Gastrocnemius medialis (tissue), 4 donors: ENCODE results near the gene NBEA. TPM values are rescaled to one million over a fixed set of nuclear protein-coding genes. Genes with fewer than 3 reads are reported as not detected.
A peak's percentile ranks its signal among the peaks of the same experiment; 100 is the strongest.

ENCODE experiments used
- ATAC-seq, 2 donors: fragments of 150-250 bp; one replicate each; pipeline ENCODE4 v1.9.1; 2016
- DNase-seq, 2 donors: peaks; one replicate each; pipeline ENCODE4 v3.0.0-alpha.2; 2019
- H3K27ac ChIP-seq, 4 donors: fragments of 200-600 bp; sonication (generic); 1 replicate in 1 of 4; 2 replicates in 3 of 4; pipeline ENCODE4 v1.5.1; 2016 to 2018; ENCODE audit warnings: mild to moderate bottlenecking in 2 of 4, moderate library complexity in 1 of 4
- H3K27me3 ChIP-seq, 3 donors: fragments of 200-600 bp; sonication (generic) in 2 of 3; 1 replicate in 1 of 3; 2 replicates in 2 of 3; pipeline versions ENCODE4 v1.5.1 to v1.6.0; 2016 to 2019; ENCODE audit warnings: mild to moderate bottlenecking in 1 of 3, moderate library complexity in 1 of 3
- H3K36me3 ChIP-seq, 2 donors: fragments of 200-600 bp; sonication (generic) in 1 of 2; one replicate each; pipeline ENCODE4 v1.5.1; 2017 to 2018
- H3K4me1 ChIP-seq, 2 donors: fragments of 200-600 bp; sonication (generic) in 1 of 2; one replicate each; pipeline ENCODE4 v1.5.1; 2016 to 2017; ENCODE audit warnings: mild to moderate bottlenecking in 2 of 2
- H3K4me3 ChIP-seq, 4 donors: fragments of 200-600 bp; sonication (generic) in 3 of 4; 1 replicate in 1 of 4; 2 replicates in 3 of 4; pipeline ENCODE4 v1.5.1; 2016 to 2019; ENCODE audit warnings: mild to moderate bottlenecking in 2 of 4
- H3K9me3 ChIP-seq, 3 donors: fragments of 200-600 bp; sonication (generic) in 2 of 3; 1 replicate in 1 of 3; 2 replicates in 2 of 3; pipeline ENCODE4 v1.5.1; 2016 to 2019
- POLR2A ChIP-seq, 2 donors: fragments of 450-650 bp; IDR thresholded peaks; one replicate each; pipeline ENCODE4 v1.6.1; 2017; ENCODE audit warnings: antibody characterized with exemption in 2 of 2, mild to moderate bottlenecking in 2 of 2, moderate library complexity in 2 of 2
- in situ Hi-C, 4 donors: fragments of 200-750 bp; cut with MboI; loops; one replicate each; pipeline versions ENCODE4 v1.15.0 to v1.8.0; 2017; ENCODE audit warnings: low sequenced_read_pairs in 4 of 4
- intact Hi-C: fragments of 100-400 bp; cut with DNase I; formaldehyde crosslinking; loops from one replicate; pipeline ENCODE4 v1.15.1; 2023; ENCODE audit warnings: low total_unique reads
- total RNA-seq, 4 donors: library from RNA; depleted of rRNA; stranded (reverse); fragments of >200 nt; gene quantifications; one replicate each; pipeline versions ENCODE4 v1.1.0 to v1.2.3, GENCODE V29; 2016
- TF ChIP-seq, protein P1 (sequence below), 5 experiments: fragments of 450-650 bp in 3 of 5; fragments of 200-600 bp in 2 of 5; sonication (generic) in 2 of 5; IDR thresholded peaks in 4 of 5; conservative IDR thresholded peaks in 1 of 5; 1 replicate in 4 of 5; 2 replicates in 1 of 5; pipeline ENCODE4 v1.5.1; 2016 to 2019; ENCODE audit warnings: antibody characterized with exemption in 5 of 5, mild to moderate bottlenecking in 3 of 5, moderate library complexity in 3 of 5

NBEA gene
- total RNA-seq, 4 donors from 2014 or later = 4.1 to 5.1 (median 4.7) TPM

DNA sequence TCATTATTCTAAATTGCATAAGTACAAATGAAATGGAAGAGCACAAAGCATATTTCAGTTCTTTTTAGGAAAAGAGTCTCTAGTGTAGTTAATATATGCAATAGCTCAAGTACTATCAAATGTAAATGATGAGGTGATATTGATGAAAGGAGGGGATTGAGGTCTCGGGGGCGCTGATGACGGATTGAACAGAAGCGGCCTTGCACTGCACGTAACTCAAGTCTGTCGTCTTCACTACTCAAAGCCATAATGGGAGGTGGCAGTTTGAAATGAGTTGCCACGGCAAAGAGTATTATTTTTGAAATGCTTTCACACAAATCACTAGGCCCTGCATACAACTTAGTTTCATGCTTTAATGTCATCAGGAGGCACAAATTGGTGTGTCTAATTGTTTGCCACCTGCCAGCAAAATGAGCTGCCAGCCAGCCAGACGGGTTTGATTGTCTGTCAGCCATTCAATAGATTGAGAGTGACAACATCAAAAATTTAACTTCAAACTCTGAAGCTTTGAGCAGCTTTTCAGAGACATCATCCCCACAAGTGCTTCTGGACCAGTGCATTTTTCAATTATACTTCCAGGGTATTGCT lies 256.6 kb downstream of the NBEA start:
- intact Hi-C loops (no loop called here), in situ Hi-C loops (no loop called here)
- Histone ChIP-seq H3K36me3 (no peaks in the 10 kb centered on the region), H3K4me1 (no peaks in the 10 kb centered on the region), H3K27ac (no peak overlapping the region), H3K9me3 (no peaks in the 10 kb centered on the region), H3K27me3 (no peaks in the 10 kb centered on the region), H3K4me3 (no peak overlapping the region)
- no peak for TF ChIP-seq POLR2A (IDR thresholded peaks at IDR 0.05)
- DNase-seq (no peak), ATAC-seq (no peak)

- Histone ChIP-seq H3K4me1 (no peaks in the 10 kb centered on the region), H3K36me3 (no peaks in the 10 kb centered on the region), H3K9me3 (no peaks in the 10 kb centered on the region), H3K27ac (no peak overlapping the region), H3K4me3 (no peak overlapping the region), H3K27me3 (no peaks in the 10 kb centered on the region)
- intact Hi-C loops = no loop called here
- in situ Hi-C loops = loop anchor here in 2 of 4 donors (25.0 kb wide), 2 partner anchors 504 to 604 kb away; no protein-coding TSS in a partner anchor
- ATAC-seq = no peak
- DNase-seq = no peak
- TF ChIP-seq POLR2A (IDR thresholded peaks at IDR 0.05) = no peak
- TF ChIP-seq, protein P1, sequence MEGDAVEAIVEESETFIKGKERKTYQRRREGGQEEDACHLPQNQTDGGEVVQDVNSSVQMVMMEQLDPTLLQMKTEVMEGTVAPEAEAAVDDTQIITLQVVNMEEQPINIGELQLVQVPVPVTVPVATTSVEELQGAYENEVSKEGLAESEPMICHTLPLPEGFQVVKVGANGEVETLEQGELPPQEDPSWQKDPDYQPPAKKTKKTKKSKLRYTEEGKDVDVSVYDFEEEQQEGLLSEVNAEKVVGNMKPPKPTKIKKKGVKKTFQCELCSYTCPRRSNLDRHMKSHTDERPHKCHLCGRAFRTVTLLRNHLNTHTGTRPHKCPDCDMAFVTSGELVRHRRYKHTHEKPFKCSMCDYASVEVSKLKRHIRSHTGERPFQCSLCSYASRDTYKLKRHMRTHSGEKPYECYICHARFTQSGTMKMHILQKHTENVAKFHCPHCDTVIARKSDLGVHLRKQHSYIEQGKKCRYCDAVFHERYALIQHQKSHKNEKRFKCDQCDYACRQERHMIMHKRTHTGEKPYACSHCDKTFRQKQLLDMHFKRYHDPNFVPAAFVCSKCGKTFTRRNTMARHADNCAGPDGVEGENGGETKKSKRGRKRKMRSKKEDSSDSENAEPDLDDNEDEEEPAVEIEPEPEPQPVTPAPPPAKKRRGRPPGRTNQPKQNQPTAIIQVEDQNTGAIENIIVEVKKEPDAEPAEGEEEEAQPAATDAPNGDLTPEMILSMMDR (IDR thresholded peaks at IDR 0.05 in 4 of 5, conservative IDR thresholded peaks at IDR 0.05 in 1 of 5) = no peak
Measured at GRCh38 chr13:35208587-35208986, 266.5 kb downstream of the NBEA start.

- Histone ChIP-seq H3K4me3 (no peak overlapping the region), H3K36me3 (no peaks in the 10 kb centered on the region), H3K27me3 (no peaks in the 10 kb centered on the region), H3K9me3 (no peaks in the 10 kb centered on the region), H3K27ac (no peak overlapping the region), H3K4me1 (no peaks in the 10 kb centered on the region)
- intact Hi-C loops (no loop called here), in situ Hi-C loops (loop anchor here in 2 of 4 donors (25.0 kb wide), 2 partner anchors 502 to 602 kb away; no protein-coding TSS in a partner anchor)
- DNase-seq (no peak), ATAC-seq (no peak)
- TF ChIP-seq POLR2A (IDR thresholded peaks at IDR 0.05) = no peak
- TF ChIP-seq, protein P1 (IDR thresholded peaks at IDR 0.05 in 4 of 5, conservative IDR thresholded peaks at IDR 0.05 in 1 of 5) = peak in 1 of 5 experiments; percentile 7
Measured at GRCh38 chr13:35210261-35210660, 268.2 kb downstream of the NBEA start.

GRCh38 chr13:35211949-35212348 lies 269.9 kb downstream of the NBEA start:
- TF ChIP-seq, protein P1 (IDR thresholded peaks at IDR 0.05 in 4 of 5, conservative IDR thresholded peaks at IDR 0.05 in 1 of 5) = no peak
- TF ChIP-seq POLR2A (IDR thresholded peaks at IDR 0.05) = no peak
- Histone ChIP-seq H3K27me3 (no peaks in the 10 kb centered on the region), H3K36me3 (no peaks in the 10 kb centered on the region), H3K4me1 (no peaks in the 10 kb centered on the region), H3K9me3 (no peaks in the 10 kb centered on the region), H3K27ac (no peak overlapping the region), H3K4me3 (no peak overlapping the region)
- in situ Hi-C loops (loop anchor here in 2 of 4 donors (25.0 kb wide), 2 partner anchors 500 to 600 kb away; no protein-coding TSS in a partner anchor), intact Hi-C loops (no loop called here)
- ATAC-seq = no peak
- no peak for DNase-seq

DNA sequence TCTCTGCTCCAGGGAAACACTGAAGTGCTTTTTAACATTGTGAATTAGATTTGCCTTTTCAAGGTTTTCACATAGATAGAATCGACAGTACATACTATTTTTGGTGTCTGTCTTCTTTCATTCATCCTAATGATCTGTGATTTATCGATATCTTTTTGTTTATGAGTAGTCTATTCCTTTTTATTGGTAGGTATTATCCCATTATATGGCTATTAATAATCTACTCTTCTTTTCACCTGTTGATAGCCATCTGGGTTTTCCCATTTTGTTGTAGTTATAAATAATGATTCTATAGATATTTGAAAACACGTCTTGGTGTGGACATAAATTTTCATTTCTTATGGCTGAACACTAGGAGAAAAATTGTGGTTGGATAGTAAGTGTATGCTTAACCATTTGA lies 271.8 kb downstream of the NBEA start:
- TF ChIP-seq POLR2A (IDR thresholded peaks at IDR 0.05) = no peak
- TF ChIP-seq, protein P1 (IDR thresholded peaks at IDR 0.05 in 4 of 5, conservative IDR thresholded peaks at IDR 0.05 in 1 of 5) = no peak
- in situ Hi-C loops (loop anchor here in 2 of 4 donors (25.0 kb wide), 2 partner anchors 498 to 598 kb away; no protein-coding TSS in a partner anchor), intact Hi-C loops (no loop called here)
- Histone ChIP-seq H3K9me3 (no peaks in the 10 kb centered on the region), H3K36me3 (no peaks in the 10 kb centered on the region), H3K27ac (no peak overlapping the region), H3K27me3 (no peaks in the 10 kb centered on the region), H3K4me1 (no peaks in the 10 kb centered on the region), H3K4me3 (no peak overlapping the region)
- ATAC-seq (no peak), DNase-seq (no peak)
